Neural progenitor cell (in vitro differentiated cells): ENCODE data around the gene MAFB.

Source experiments
- CTCF ChIP-seq: fragments of 200-600 bp; sonication (generic); IDR thresholded peaks from 2 replicates; pipeline ENCODE4 v1.5.1; 2017; ENCODE audit warnings: antibody characterized with exemption, mild to moderate bottlenecking
- EZH2 ChIP-seq: fragments of 200-600 bp; sonication (generic); IDR thresholded peaks from 2 replicates; pipeline ENCODE4 v1.6.1; 2017; ENCODE audit warnings: antibody characterized with exemption, mild to moderate bottlenecking, moderate library complexity
- EZH2phosphoT487 ChIP-seq: fragments of 200-600 bp; sonication (generic); IDR thresholded peaks from 2 replicates; pipeline ENCODE4 v1.6.1; 2017; ENCODE audit warnings: antibody characterized with exemption

- TF ChIP-seq CTCF (no peak), EZH2phosphoT487 (no peak), EZH2 (no peak)
Measured at GRCh38 chr20:40638414-40638813, 50.6 kb downstream of the MAFB start.
